K562 (cell line): Measurements from ENCODE around the gene PSMG3. TPM values are rescaled to one million over a fixed set of nuclear protein-coding genes. Genes with fewer than 3 reads are reported as not detected.

Source experiments
- polyA plus RNA-seq, 8 experiments: library from polyadenylated mRNA; depleted of rRNA in 4 of 8; stranded (reverse) in 5 of 8; unstranded in 3 of 8; fragments of >200 nt; fragmentation: Nextera tagmentation in 2 of 8; fragmentation: Illumina TruSeq in 1 of 8; extraction: Ambion mirVana in 2 of 8; extraction: Trizol in 1 of 8; gene quantifications; 2 replicates each; pipeline versions ENCODE4 v1.2.1 to v1.2.3, GENCODE V29; 2011 to 2014; ENCODE audit warnings: inconsistent platforms in 1 of 8, missing spikeins in 1 of 8
- total RNA-seq, 7 experiments: library from RNA; depleted of rRNA in 6 of 7; stranded (reverse); fragments of >200 nt in 6 of 7; fragmentation: Illumina TruSeq in 2 of 7; extraction: Trizol in 2 of 7; gene quantifications; 2 replicates each; pipeline versions ENCODE4 v1.2.1 to v1.2.3, GENCODE V29; 2011 to 2021; ENCODE audit warnings: low replicate concordance in 1 of 7

PSMG3 gene
- total and polyA plus RNA-seq, 9 of the 15 experiments (the other 6 are each of a cell fraction or from before 2014, with no cell fraction given) = 34.8 to 122 (median 80.1) TPM

Other genes with a start within 250 kb of the PSMG3 start
- gene MICALL2, start 110.6 kb downstream of the PSMG3 start, total RNA-seq (2014; rRNA removed) = 59.0 and 71.5 TPM in 2 replicates
- gene MICALL2, start 110.6 kb downstream of the PSMG3 start, total RNA-seq (2014; rRNA removed; fragmentation: Illumina TruSeq; extraction: Trizol) = 6.9 and 9.5 TPM in 2 replicates
- gene MICALL2, start 110.6 kb downstream of the PSMG3 start, total RNA-seq (2015; rRNA removed; fragmentation: Illumina TruSeq; extraction: Trizol) = 26.9 and 32.7 TPM in 2 replicates
- gene MICALL2, start 110.6 kb downstream of the PSMG3 start, total RNA-seq (2021) = 102 and 103 TPM in 2 replicates
- gene MICALL2, start 110.6 kb downstream of the PSMG3 start, polyA plus RNA-seq (2011; rRNA removed) = 17.0 and 42.5 TPM in 2 replicates
- 13.2 and 29.8 TPM in 2 replicates for gene MICALL2, start 110.6 kb downstream of the PSMG3 start, polyA plus RNA-seq (2014; fragmentation: Illumina TruSeq; extraction: Trizol)
- gene MICALL2, start 110.6 kb downstream of the PSMG3 start, polyA plus RNA-seq (2014; fragmentation: Nextera tagmentation; extraction: Ambion mirVana) = 1 to 10 TPM; 1.8 to 2.2 TPM
- gene MICALL2, start 110.6 kb downstream of the PSMG3 start, polyA plus RNA-seq (2014; rRNA removed) = 91.2 and 99.3 TPM in 2 replicates
- gene INTS1, start 65.6 kb downstream of the PSMG3 start, total RNA-seq (2014; rRNA removed) = 34.9 and 39.7 TPM in 2 replicates
- 4.1 and 6.8 TPM in 2 replicates for gene INTS1, start 65.6 kb downstream of the PSMG3 start, total RNA-seq (2014; rRNA removed; fragmentation: Illumina TruSeq; extraction: Trizol)
- 19.2 and 20.1 TPM in 2 replicates for gene INTS1, start 65.6 kb downstream of the PSMG3 start, total RNA-seq (2015; rRNA removed; fragmentation: Illumina TruSeq; extraction: Trizol)
- gene INTS1, start 65.6 kb downstream of the PSMG3 start, total RNA-seq (2021) = 105 and 119 TPM in 2 replicates
- 12.0 and 28.0 TPM in 2 replicates for gene INTS1, start 65.6 kb downstream of the PSMG3 start, polyA plus RNA-seq (2011; rRNA removed)
- gene INTS1, start 65.6 kb downstream of the PSMG3 start, polyA plus RNA-seq (2014; fragmentation: Illumina TruSeq; extraction: Trizol) = 18.5 and 66.3 TPM in 2 replicates
- gene INTS1, start 65.6 kb downstream of the PSMG3 start, polyA plus RNA-seq (2014; fragmentation: Nextera tagmentation; extraction: Ambion mirVana) = 1 to 10 TPM in 1 of 2 experiments, under 1 TPM in 1; 0.34 to 1.7 TPM
- gene INTS1, start 65.6 kb downstream of the PSMG3 start, polyA plus RNA-seq (2014; rRNA removed) = 46.7 and 55.1 TPM in 2 replicates
- gene MAFK, start 39.3 kb downstream of the PSMG3 start, total RNA-seq (2014; rRNA removed) = 11.7 and 15.6 TPM in 2 replicates
- 1.1 and 1.3 TPM in 2 replicates for gene MAFK, start 39.3 kb downstream of the PSMG3 start, total RNA-seq (2014; rRNA removed; fragmentation: Illumina TruSeq; extraction: Trizol)
- 4.7 and 5.5 TPM in 2 replicates for gene MAFK, start 39.3 kb downstream of the PSMG3 start, total RNA-seq (2015; rRNA removed; fragmentation: Illumina TruSeq; extraction: Trizol)
- gene MAFK, start 39.3 kb downstream of the PSMG3 start, total RNA-seq (2021) = 17.6 and 24.4 TPM in 2 replicates
- 2.1 and 4.9 TPM in 2 replicates for gene MAFK, start 39.3 kb downstream of the PSMG3 start, polyA plus RNA-seq (2011; rRNA removed)
- gene MAFK, start 39.3 kb downstream of the PSMG3 start, polyA plus RNA-seq (2014; fragmentation: Illumina TruSeq; extraction: Trizol) = 3.7 and 6.9 TPM in 2 replicates
- under 1 TPM; 0.04 to 0.07 TPM for gene MAFK, start 39.3 kb downstream of the PSMG3 start, polyA plus RNA-seq (2014; fragmentation: Nextera tagmentation; extraction: Ambion mirVana)
- 12.8 and 13.5 TPM in 2 replicates for gene MAFK, start 39.3 kb downstream of the PSMG3 start, polyA plus RNA-seq (2014; rRNA removed)
- gene TMEM184A, start 13.8 kb downstream of the PSMG3 start, total RNA-seq (2014; rRNA removed) = 0.18 TPM in 1 of 2 replicates, not detected in the other
- not detected in 2 replicates for gene TMEM184A, start 13.8 kb downstream of the PSMG3 start, total RNA-seq (2014; rRNA removed; fragmentation: Illumina TruSeq; extraction: Trizol)
- gene TMEM184A, start 13.8 kb downstream of the PSMG3 start, total RNA-seq (2015; rRNA removed; fragmentation: Illumina TruSeq; extraction: Trizol) = not detected in 2 replicates
- gene TMEM184A, start 13.8 kb downstream of the PSMG3 start, total RNA-seq (2021) = 0.11 and 0.31 TPM in 2 replicates
- gene TMEM184A, start 13.8 kb downstream of the PSMG3 start, polyA plus RNA-seq (2011; rRNA removed) = 0.10 and 0.20 TPM in 2 replicates
- not detected in 2 replicates for gene TMEM184A, start 13.8 kb downstream of the PSMG3 start, polyA plus RNA-seq (2014; fragmentation: Illumina TruSeq; extraction: Trizol)
- not detected for gene TMEM184A, start 13.8 kb downstream of the PSMG3 start, polyA plus RNA-seq (2014; fragmentation: Nextera tagmentation; extraction: Ambion mirVana)
- not detected in 2 replicates for gene TMEM184A, start 13.8 kb downstream of the PSMG3 start, polyA plus RNA-seq (2014; rRNA removed)
- gene ELFN1, start 100.2 kb upstream of the PSMG3 start, total RNA-seq (2014; rRNA removed) = 0.23 and 0.45 TPM in 2 replicates
- gene ELFN1, start 100.2 kb upstream of the PSMG3 start, total RNA-seq (2014; rRNA removed; fragmentation: Illumina TruSeq; extraction: Trizol) = 0.04 and 0.06 TPM in 2 replicates
- gene ELFN1, start 100.2 kb upstream of the PSMG3 start, total RNA-seq (2015; rRNA removed; fragmentation: Illumina TruSeq; extraction: Trizol) = 0.08 and 0.18 TPM in 2 replicates
- 0.45 and 0.64 TPM in 2 replicates for gene ELFN1, start 100.2 kb upstream of the PSMG3 start, total RNA-seq (2021)
- 0.13 and 0.41 TPM in 2 replicates for gene ELFN1, start 100.2 kb upstream of the PSMG3 start, polyA plus RNA-seq (2011; rRNA removed)
- gene ELFN1, start 100.2 kb upstream of the PSMG3 start, polyA plus RNA-seq (2014; fragmentation: Illumina TruSeq; extraction: Trizol) = 0.06 and 0.28 TPM in 2 replicates
- not detected for gene ELFN1, start 100.2 kb upstream of the PSMG3 start, polyA plus RNA-seq (2014; fragmentation: Nextera tagmentation; extraction: Ambion mirVana)
- gene ELFN1, start 100.2 kb upstream of the PSMG3 start, polyA plus RNA-seq (2014; rRNA removed) = 0.11 and 0.33 TPM in 2 replicates